ENCODE data around the gene EPG5. TPM values are rescaled to one million over a fixed set of nuclear protein-coding genes. Genes with fewer than 3 reads are reported as not detected.
A peak's percentile ranks its signal among the peaks of the same experiment; 100 is the strongest.
"Not testable (repeated sequence)": the region's sequence is repeated elsewhere in the genome, so short reads cannot be mapped to it uniquely, and the experiment has no call there.

EPG5 gene
- total RNA-seq, 1 donor, result 94.8 TPM

- Histone ChIP-seq H3K4me2 (ENCODE audit: insufficient read depth, low read length) (peak overlapping the region; percentile 46), H3K27me3 (ENCODE audit: insufficient read depth, low read length) (no peaks in the 10 kb centered on the region), H3K4me1 (ENCODE audit: insufficient read depth, low read length) (peaks cover 65% of the 10 kb centered on the region), H2AFZ (ENCODE audit: low read length) (no peak overlapping the region), H3K79me2 (ENCODE audit: insufficient read depth, low read length) (peaks cover 78% of the 10 kb centered on the region), H3K4me3 (ENCODE audit: insufficient read depth, low read length) (no peak overlapping the region), H3K36me3 (ENCODE audit: insufficient read depth, low read length) (peaks cover 19% of the 10 kb centered on the region), H4K20me1 (ENCODE audit: insufficient read depth, low read length) (no peaks in the 10 kb centered on the region), H3K27ac (ENCODE audit: low read depth, low read length) (peak overlapping the region; percentile 87), H3K9me3 (ENCODE audit: low read depth, low read length) (no peaks in the 10 kb centered on the region)
- no peak for TF ChIP-seq CTCF (IDR thresholded peaks at IDR 0.05; ENCODE audit: extremely low read depth, low read depth, low read length)
- DNase-seq (ENCODE audit: insufficient read length, low spot score, missing footprints), result peak; percentile 43
These were observed 4.3 kb downstream of the EPG5 start for GRCh38 chr18:45962866-45963265.

GRCh38 chr18:45962461-45962860, 4.7 kb downstream of the EPG5 start:
- Histone ChIP-seq H3K4me1 (ENCODE audit: insufficient read depth, low read length) (peaks cover 69% of the 10 kb centered on the region), H3K27me3 (ENCODE audit: insufficient read depth, low read length) (no peaks in the 10 kb centered on the region), H3K4me2 (ENCODE audit: insufficient read depth, low read length) (peak overlapping the region; percentile 46), H3K9me3 (ENCODE audit: low read depth, low read length) (no peaks in the 10 kb centered on the region), H3K27ac (ENCODE audit: low read depth, low read length) (peak overlapping the region; percentile 87), H4K20me1 (ENCODE audit: insufficient read depth, low read length) (no peaks in the 10 kb centered on the region), H3K36me3 (ENCODE audit: insufficient read depth, low read length) (peaks cover 19% of the 10 kb centered on the region), H2AFZ (ENCODE audit: low read length) (no peak overlapping the region), H3K4me3 (ENCODE audit: insufficient read depth, low read length) (peak overlapping the region; percentile 1), H3K79me2 (ENCODE audit: insufficient read depth, low read length) (peaks cover 82% of the 10 kb centered on the region)
- DNase-seq (ENCODE audit: insufficient read length, low spot score, missing footprints), result peak; percentile 56
- no peak for TF ChIP-seq CTCF (IDR thresholded peaks at IDR 0.05; ENCODE audit: extremely low read depth, low read depth, low read length)

- Histone ChIP-seq H3K27ac (ENCODE audit: low read depth, low read length) (peak overlapping the region; percentile 91), H3K36me3 (ENCODE audit: insufficient read depth, low read length) (peaks cover 25% of the 10 kb centered on the region), H3K4me1 (ENCODE audit: insufficient read depth, low read length) (peaks cover 91% of the 10 kb centered on the region), H3K79me2 (ENCODE audit: insufficient read depth, low read length) (peaks cover 73% of the 10 kb centered on the region)
- H3K27me3 ChIP-seq (ENCODE audit: insufficient read depth, low read length); H3K9me3 ChIP-seq (ENCODE audit: low read depth, low read length); DNase-seq (ENCODE audit: insufficient read length, low spot score, missing footprints); H3K4me2 ChIP-seq (ENCODE audit: insufficient read depth, low read length); H4K20me1 ChIP-seq (ENCODE audit: insufficient read depth, low read length); H3K4me3 ChIP-seq (ENCODE audit: insufficient read depth, low read length); H2AFZ ChIP-seq (ENCODE audit: low read length): not testable (repeated sequence)
These were observed 7.6 kb downstream of the EPG5 start for GRCh38 chr18:45959484-45959883.

- Histone ChIP-seq H4K20me1 (ENCODE audit: insufficient read depth, low read length) (no peaks in the 10 kb centered on the region), H3K79me2 (ENCODE audit: insufficient read depth, low read length) (peaks cover 68% of the 10 kb centered on the region), H3K36me3 (ENCODE audit: insufficient read depth, low read length) (peaks cover 29% of the 10 kb centered on the region), H2AFZ (ENCODE audit: low read length) (no peak overlapping the region), H3K27me3 (ENCODE audit: insufficient read depth, low read length) (no peaks in the 10 kb centered on the region), H3K9me3 (ENCODE audit: low read depth, low read length) (no peaks in the 10 kb centered on the region), H3K4me2 (ENCODE audit: insufficient read depth, low read length) (no peak overlapping the region), H3K27ac (ENCODE audit: low read depth, low read length) (peak overlapping the region; percentile 91), H3K4me1 (ENCODE audit: insufficient read depth, low read length) (peaks cover 92% of the 10 kb centered on the region), H3K4me3 (ENCODE audit: insufficient read depth, low read length) (no peak overlapping the region)
- no peak for DNase-seq (ENCODE audit: insufficient read length, low spot score, missing footprints)
- no peak for TF ChIP-seq CTCF (IDR thresholded peaks at IDR 0.05; ENCODE audit: extremely low read depth, low read depth, low read length)
These were observed 8.4 kb downstream of the EPG5 start for GRCh38 chr18:45958730-45959129.
